ENCODE measurements around the gene WWOX.

WWOX gene

GRCh38 chr16:79132701-79133100, 1033.2 kb downstream of the WWOX start:
- TF ChIP-seq TAF1 (IDR thresholded peaks at IDR 0.05; ENCODE audit: borderline replicate concordance, insufficient read depth, low read length) (no peak), POLR2AphosphoS5 (IDR thresholded peaks at IDR 0.05; ENCODE audit: low read depth, low read length) (no peak), SIN3A (IDR thresholded peaks at IDR 0.05; ENCODE audit: borderline replicate concordance, insufficient read depth, low read length) (no peak), FOXP2 (optimal IDR thresholded peaks at IDR 0.05; ENCODE audit: borderline replicate concordance, extremely low read depth, extremely low read length, insufficient read depth) (no peak)
- TF ChIP-seq, protein P1, sequence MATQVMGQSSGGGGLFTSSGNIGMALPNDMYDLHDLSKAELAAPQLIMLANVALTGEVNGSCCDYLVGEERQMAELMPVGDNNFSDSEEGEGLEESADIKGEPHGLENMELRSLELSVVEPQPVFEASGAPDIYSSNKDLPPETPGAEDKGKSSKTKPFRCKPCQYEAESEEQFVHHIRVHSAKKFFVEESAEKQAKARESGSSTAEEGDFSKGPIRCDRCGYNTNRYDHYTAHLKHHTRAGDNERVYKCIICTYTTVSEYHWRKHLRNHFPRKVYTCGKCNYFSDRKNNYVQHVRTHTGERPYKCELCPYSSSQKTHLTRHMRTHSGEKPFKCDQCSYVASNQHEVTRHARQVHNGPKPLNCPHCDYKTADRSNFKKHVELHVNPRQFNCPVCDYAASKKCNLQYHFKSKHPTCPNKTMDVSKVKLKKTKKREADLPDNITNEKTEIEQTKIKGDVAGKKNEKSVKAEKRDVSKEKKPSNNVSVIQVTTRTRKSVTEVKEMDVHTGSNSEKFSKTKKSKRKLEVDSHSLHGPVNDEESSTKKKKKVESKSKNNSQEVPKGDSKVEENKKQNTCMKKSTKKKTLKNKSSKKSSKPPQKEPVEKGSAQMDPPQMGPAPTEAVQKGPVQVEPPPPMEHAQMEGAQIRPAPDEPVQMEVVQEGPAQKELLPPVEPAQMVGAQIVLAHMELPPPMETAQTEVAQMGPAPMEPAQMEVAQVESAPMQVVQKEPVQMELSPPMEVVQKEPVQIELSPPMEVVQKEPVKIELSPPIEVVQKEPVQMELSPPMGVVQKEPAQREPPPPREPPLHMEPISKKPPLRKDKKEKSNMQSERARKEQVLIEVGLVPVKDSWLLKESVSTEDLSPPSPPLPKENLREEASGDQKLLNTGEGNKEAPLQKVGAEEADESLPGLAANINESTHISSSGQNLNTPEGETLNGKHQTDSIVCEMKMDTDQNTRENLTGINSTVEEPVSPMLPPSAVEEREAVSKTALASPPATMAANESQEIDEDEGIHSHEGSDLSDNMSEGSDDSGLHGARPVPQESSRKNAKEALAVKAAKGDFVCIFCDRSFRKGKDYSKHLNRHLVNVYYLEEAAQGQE (IDR thresholded peaks at IDR 0.05; ENCODE audit: insufficient read depth in 1 of 2, low read depth in 2 of 2, low read length in 2 of 2), result no peak

DNA sequence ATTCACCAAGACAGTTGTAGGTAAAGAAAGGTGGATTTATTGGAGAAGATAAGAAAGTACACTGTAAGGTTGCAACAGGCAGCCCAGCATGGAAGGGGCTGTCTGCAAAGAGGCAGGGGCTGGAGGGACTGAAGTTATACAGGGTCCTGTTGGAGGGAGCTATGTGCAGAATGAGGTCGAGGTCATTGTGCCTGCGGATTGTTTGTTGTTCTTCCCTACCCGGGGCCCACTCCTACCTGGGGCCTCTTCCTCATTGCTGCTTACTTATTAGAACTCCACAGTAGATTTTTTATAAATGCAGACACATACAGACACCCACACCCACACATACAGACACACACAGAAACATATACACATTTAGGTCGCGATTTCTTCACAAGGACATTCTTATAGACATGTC, 1034.8 kb downstream of the WWOX start:
- TF ChIP-seq FOXP2 (optimal IDR thresholded peaks at IDR 0.05; ENCODE audit: borderline replicate concordance, extremely low read depth, extremely low read length, insufficient read depth) (no peak), SIN3A (IDR thresholded peaks at IDR 0.05; ENCODE audit: borderline replicate concordance, insufficient read depth, low read length) (no peak), TAF1 (IDR thresholded peaks at IDR 0.05; ENCODE audit: borderline replicate concordance, insufficient read depth, low read length) (no peak), POLR2AphosphoS5 (IDR thresholded peaks at IDR 0.05; ENCODE audit: low read depth, low read length) (no peak)
- TF ChIP-seq, protein P1 (IDR thresholded peaks at IDR 0.05; ENCODE audit: insufficient read depth in 1 of 2, low read depth in 2 of 2, low read length in 2 of 2), result no peak

DNA sequence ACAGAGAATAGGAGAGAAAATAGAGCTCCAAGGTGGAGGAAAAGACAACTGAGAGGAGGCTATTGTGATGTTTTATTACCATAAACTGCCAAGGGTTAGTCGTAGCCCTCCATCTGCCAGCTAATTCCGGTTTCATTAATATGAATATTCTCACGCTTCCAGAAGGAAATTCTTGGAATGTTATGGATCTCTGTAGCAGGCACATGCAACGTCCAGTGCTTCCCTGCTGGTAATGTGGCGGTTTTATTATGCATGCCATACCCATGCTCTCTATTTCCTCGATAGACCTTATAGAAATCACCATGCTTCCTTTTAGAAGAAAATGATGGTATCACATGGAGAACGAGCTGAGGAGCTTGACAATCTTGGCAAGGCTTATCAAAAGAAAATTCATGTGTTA, 1037.5 kb downstream of the WWOX start:
- TF ChIP-seq FOXP2 (optimal IDR thresholded peaks at IDR 0.05; ENCODE audit: borderline replicate concordance, extremely low read depth, extremely low read length, insufficient read depth), result no peak
- no peak for TF ChIP-seq POLR2AphosphoS5 (IDR thresholded peaks at IDR 0.05; ENCODE audit: low read depth, low read length)
- TF ChIP-seq, protein P1 (IDR thresholded peaks at IDR 0.05; ENCODE audit: insufficient read depth in 1 of 2, low read depth in 2 of 2, low read length in 2 of 2), result no peak
- no peak for TF ChIP-seq TAF1 (IDR thresholded peaks at IDR 0.05; ENCODE audit: borderline replicate concordance, insufficient read depth, low read length)
- no peak for TF ChIP-seq SIN3A (IDR thresholded peaks at IDR 0.05; ENCODE audit: borderline replicate concordance, insufficient read depth, low read length)

DNA sequence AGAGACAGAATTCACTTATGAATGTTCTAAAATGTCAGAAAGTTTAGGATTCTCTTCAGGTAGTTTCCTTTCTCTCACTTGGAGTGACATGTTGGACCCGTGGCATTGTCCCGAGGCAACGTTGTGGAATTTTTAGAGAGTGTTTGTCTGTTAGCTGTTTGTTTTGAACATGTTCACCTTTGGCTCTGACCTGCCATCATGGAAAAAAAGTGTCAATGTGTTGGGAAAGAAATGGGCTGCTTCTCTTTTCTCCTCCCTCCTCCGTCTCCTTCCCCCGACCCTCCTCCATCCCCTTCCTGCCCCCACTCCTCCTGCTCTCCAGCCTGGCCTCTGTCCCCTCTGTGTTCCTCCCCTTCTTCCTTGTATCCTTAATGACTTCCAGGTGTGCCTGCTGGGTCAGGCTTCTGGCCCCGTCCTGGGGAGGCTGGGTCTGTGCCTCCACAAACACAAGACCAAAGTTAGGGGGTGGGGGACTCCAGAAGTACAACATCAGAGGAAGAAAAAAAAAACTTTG, 1038.0 kb downstream of the WWOX start:
- TF ChIP-seq TAF1 (IDR thresholded peaks at IDR 0.05; ENCODE audit: borderline replicate concordance, insufficient read depth, low read length), result no peak
- TF ChIP-seq, protein P1 (IDR thresholded peaks at IDR 0.05; ENCODE audit: insufficient read depth in 1 of 2, low read depth in 2 of 2, low read length in 2 of 2), result no peak
- no peak for TF ChIP-seq POLR2AphosphoS5 (IDR thresholded peaks at IDR 0.05; ENCODE audit: low read depth, low read length)
- TF ChIP-seq SIN3A (IDR thresholded peaks at IDR 0.05; ENCODE audit: borderline replicate concordance, insufficient read depth, low read length), result no peak
- no peak for TF ChIP-seq FOXP2 (optimal IDR thresholded peaks at IDR 0.05; ENCODE audit: borderline replicate concordance, extremely low read depth, extremely low read length, insufficient read depth)

DNA sequence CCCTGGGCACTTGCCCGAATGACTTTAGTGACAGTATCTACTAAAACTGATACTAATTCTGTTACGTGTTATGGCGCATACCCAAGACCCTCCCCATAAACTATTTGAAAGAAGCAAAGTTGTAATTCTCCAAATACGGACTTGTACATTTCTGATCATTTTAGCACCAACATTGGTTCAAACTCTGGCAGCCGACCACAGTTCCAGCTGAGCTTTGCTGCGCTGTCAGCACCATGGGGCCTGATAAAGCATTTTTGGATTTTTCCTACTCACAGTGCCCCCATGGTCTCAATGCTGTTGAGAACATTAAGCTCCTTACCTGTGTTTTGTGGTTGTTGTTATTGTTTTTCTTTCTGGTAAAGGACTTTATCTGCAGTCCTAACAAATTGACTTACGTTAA, 1040.3 kb downstream of the WWOX start:
- no peak for TF ChIP-seq FOXP2 (optimal IDR thresholded peaks at IDR 0.05; ENCODE audit: borderline replicate concordance, extremely low read depth, extremely low read length, insufficient read depth)
